ENCODE results near the gene NTNG2.

DNA sequence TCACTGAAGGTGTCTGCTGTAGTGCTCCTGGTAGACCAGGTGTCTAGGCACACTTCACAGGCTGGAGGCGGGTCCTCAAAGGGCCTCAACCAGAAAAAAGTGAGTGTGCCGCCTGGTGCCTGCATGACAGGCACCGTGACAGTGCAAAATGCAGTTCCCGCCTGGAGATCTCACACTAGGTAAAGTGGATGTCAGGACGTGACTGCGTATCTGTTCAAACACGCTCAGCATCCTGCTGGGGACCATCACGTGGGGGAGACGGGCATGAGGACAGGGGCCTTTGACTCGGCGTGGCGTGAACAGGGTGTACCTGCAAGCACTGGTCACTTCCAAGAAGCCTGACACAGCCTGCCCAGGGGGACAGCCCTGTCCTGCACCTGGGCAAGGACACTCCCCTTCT is 32.3 kb upstream of the NTNG2 start:
- no peak for TF ChIP-seq POLR2A (IDR thresholded peaks at IDR 0.05)
- TF ChIP-seq, protein P1, sequence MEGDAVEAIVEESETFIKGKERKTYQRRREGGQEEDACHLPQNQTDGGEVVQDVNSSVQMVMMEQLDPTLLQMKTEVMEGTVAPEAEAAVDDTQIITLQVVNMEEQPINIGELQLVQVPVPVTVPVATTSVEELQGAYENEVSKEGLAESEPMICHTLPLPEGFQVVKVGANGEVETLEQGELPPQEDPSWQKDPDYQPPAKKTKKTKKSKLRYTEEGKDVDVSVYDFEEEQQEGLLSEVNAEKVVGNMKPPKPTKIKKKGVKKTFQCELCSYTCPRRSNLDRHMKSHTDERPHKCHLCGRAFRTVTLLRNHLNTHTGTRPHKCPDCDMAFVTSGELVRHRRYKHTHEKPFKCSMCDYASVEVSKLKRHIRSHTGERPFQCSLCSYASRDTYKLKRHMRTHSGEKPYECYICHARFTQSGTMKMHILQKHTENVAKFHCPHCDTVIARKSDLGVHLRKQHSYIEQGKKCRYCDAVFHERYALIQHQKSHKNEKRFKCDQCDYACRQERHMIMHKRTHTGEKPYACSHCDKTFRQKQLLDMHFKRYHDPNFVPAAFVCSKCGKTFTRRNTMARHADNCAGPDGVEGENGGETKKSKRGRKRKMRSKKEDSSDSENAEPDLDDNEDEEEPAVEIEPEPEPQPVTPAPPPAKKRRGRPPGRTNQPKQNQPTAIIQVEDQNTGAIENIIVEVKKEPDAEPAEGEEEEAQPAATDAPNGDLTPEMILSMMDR (IDR thresholded peaks at IDR 0.05), result no peak
